ENCODE data around the gene TRNP1.
"Not testable (repeated sequence)": the region's sequence is repeated elsewhere in the genome, so short reads cannot be mapped to it uniquely, and the experiment has no call there.

DNA sequence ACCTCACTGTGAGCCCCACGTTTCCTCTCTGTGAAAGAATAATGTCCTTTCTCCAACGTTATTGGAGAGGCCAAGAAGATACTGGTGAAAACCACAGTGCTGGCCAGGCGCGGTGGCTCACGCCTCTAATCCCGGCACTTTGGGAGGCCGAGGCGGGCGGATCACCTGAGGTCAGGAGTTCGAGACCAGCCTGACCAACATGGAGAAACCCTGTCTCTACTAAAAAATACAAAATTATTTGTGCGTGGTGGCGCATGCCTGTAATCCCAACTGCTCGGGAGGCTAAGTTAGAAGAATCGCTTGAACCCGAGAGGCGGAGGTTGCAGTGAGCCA, 44.8 kb upstream of the TRNP1 start:
- TF ChIP-seq, protein P1, sequence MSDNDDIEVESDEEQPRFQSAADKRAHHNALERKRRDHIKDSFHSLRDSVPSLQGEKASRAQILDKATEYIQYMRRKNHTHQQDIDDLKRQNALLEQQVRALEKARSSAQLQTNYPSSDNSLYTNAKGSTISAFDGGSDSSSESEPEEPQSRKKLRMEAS (IDR thresholded peaks at IDR 0.05), result not testable (repeated sequence)
- TF ChIP-seq RAD21, SP1, ZBTB33, YY1 (IDR thresholded peaks at IDR 0.05): not testable (repeated sequence)
- TF ChIP-seq, protein P2, sequence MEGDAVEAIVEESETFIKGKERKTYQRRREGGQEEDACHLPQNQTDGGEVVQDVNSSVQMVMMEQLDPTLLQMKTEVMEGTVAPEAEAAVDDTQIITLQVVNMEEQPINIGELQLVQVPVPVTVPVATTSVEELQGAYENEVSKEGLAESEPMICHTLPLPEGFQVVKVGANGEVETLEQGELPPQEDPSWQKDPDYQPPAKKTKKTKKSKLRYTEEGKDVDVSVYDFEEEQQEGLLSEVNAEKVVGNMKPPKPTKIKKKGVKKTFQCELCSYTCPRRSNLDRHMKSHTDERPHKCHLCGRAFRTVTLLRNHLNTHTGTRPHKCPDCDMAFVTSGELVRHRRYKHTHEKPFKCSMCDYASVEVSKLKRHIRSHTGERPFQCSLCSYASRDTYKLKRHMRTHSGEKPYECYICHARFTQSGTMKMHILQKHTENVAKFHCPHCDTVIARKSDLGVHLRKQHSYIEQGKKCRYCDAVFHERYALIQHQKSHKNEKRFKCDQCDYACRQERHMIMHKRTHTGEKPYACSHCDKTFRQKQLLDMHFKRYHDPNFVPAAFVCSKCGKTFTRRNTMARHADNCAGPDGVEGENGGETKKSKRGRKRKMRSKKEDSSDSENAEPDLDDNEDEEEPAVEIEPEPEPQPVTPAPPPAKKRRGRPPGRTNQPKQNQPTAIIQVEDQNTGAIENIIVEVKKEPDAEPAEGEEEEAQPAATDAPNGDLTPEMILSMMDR (IDR thresholded peaks at IDR 0.05; ENCODE audit: low read depth, low read length, missing input control), result not testable (repeated sequence)
